ENCODE measurements around the gene MCTP1.

The MCTP1 gene

DNA sequence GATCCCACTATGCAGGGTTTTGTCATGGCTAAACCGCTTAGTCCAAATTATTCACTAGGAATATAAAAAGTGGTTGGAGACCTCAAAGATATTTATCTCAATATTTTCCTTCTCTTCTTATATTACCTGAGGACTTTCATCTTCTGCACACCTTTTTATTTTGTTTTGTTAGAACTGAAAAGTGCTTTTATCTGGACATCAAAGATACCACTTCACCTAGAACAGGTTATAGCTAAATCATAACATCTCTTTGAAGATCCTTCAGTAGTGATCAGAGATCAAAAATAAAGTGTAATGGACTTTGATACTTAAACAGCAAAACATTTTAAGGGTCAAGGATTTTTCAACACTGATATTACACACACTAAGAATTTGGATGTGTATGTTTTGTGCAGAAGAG lies 160.2 kb downstream of the MCTP1 start:
- TF ChIP-seq, protein P1, sequence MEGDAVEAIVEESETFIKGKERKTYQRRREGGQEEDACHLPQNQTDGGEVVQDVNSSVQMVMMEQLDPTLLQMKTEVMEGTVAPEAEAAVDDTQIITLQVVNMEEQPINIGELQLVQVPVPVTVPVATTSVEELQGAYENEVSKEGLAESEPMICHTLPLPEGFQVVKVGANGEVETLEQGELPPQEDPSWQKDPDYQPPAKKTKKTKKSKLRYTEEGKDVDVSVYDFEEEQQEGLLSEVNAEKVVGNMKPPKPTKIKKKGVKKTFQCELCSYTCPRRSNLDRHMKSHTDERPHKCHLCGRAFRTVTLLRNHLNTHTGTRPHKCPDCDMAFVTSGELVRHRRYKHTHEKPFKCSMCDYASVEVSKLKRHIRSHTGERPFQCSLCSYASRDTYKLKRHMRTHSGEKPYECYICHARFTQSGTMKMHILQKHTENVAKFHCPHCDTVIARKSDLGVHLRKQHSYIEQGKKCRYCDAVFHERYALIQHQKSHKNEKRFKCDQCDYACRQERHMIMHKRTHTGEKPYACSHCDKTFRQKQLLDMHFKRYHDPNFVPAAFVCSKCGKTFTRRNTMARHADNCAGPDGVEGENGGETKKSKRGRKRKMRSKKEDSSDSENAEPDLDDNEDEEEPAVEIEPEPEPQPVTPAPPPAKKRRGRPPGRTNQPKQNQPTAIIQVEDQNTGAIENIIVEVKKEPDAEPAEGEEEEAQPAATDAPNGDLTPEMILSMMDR (IDR thresholded peaks at IDR 0.05; ENCODE audit: extremely low read depth, insufficient read depth, missing control alignments) = no peak
- in situ Hi-C loops (cut with MboI; ENCODE audit: low pct_unique_long_range_greater_than_20kb, low sequenced_read_pairs, unreplicated experiment) = no loop called here
- DNase-seq (ENCODE audit: low spot score) = no peak

DNA sequence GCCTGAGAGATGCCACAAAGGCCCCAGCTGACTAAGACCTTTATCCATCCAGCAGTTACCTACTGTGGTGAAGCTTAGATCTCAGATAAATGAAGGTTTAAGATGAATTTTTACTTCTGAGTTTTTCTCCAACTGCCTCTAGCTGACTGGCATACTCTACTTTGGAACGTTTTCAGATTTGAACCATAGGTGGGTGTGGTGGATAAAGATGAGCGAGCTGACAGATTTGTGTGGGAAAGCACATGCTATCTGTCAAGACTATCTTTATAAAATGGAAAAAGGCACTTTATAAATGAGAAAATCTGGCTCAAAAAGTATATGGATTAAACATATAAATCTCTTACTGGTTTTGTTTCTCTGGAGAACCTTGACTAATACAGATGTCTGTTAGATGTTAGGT lies 160.8 kb downstream of the MCTP1 start:
- no peak for DNase-seq (ENCODE audit: low spot score)
- TF ChIP-seq, protein P1 (IDR thresholded peaks at IDR 0.05; ENCODE audit: extremely low read depth, insufficient read depth, missing control alignments) = no peak
- in situ Hi-C loops (cut with MboI; ENCODE audit: low pct_unique_long_range_greater_than_20kb, low sequenced_read_pairs, unreplicated experiment) = no loop called here

DNA sequence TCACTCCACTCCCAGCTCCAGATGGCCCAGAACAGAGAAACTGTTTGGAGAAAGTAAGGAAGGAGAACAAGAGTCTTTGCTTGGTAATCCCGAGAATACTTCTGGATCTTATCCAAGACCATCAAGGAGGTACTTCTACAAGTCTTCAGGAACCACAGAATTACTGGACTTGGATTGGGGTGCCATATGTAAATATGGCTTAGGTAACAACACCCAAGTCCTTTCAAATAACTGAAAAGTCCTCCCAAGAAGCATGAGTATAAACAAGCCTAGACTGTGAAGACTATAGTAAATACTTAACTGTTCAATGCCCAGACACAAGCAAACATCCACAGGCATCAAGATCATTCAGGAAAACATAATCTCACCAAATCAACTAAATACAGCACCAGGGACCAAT lies 170.0 kb downstream of the MCTP1 start:
- DNase-seq (ENCODE audit: low spot score) = no peak
- TF ChIP-seq, protein P1 (IDR thresholded peaks at IDR 0.05; ENCODE audit: extremely low read depth, insufficient read depth, missing control alignments) = no peak
- in situ Hi-C loops (cut with MboI; ENCODE audit: low pct_unique_long_range_greater_than_20kb, low sequenced_read_pairs, unreplicated experiment) = no loop called here

DNA sequence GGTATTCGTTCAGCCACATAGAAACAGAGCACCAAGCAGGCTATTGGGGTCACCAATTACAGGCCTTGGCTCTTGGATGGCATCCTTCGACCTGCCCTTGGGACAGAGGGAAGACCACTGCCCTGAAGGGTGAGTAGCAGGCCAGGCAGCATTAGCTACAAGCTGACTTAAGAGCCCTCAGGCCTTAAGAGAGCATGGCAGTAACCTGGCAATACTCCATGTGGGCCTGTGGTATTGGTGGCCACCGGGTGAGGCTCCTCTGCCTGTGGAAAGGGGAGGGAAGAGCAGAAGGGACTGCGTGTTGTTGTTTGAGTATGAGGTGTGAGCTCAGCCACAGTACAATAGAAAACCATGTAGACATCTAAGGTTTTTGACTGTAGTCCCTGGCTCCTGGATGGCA lies 170.6 kb downstream of the MCTP1 start:
- in situ Hi-C loops (cut with MboI; ENCODE audit: low pct_unique_long_range_greater_than_20kb, low sequenced_read_pairs, unreplicated experiment) = no loop called here
- DNase-seq (ENCODE audit: low spot score) = no peak
- TF ChIP-seq, protein P1 (IDR thresholded peaks at IDR 0.05; ENCODE audit: extremely low read depth, insufficient read depth, missing control alignments) = no peak

DNA sequence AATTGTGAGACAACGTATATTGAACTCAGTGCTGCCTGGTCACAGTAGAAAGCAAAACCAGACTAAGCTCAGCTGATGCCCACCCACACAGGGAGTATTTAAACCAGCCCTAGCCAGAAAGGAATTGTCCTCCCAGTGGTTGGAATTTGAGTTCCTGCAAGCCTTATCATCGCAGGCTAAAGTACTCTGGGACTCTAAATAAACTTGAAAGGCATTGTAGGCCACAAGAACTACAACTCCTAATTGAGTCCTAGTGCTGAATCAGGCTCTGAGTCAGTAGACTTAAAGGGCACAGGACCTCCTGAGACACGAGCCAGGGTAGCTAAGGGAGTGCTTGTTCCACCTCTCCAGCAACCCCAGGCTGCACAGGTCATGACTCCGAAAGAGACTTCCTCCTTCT lies 171.4 kb downstream of the MCTP1 start:
- in situ Hi-C loops (cut with MboI; ENCODE audit: low pct_unique_long_range_greater_than_20kb, low sequenced_read_pairs, unreplicated experiment) = no loop called here
- DNase-seq (ENCODE audit: low spot score) = no peak
- TF ChIP-seq, protein P1 (IDR thresholded peaks at IDR 0.05; ENCODE audit: extremely low read depth, insufficient read depth, missing control alignments) = no peak

DNA sequence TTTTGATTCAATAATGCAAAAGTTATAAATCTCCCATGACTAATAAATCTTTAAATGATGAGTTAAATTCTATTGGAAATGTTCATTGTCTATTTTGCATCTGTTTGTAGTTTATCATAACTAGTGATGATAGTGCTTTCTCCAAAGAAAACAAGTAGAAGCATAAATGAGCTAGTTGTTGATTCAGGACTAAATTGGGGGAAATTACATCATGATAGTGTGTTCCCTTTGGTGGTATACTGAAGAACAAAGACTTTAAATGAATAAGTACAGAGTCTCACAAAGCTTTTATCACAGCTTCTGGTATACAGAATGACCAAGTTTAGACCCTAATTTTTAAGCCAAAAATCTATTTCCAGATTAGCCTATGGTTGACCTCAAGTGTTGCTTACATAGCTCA lies 173.8 kb downstream of the MCTP1 start:
- TF ChIP-seq, protein P1 (IDR thresholded peaks at IDR 0.05; ENCODE audit: extremely low read depth, insufficient read depth, missing control alignments) = no peak
- in situ Hi-C loops (cut with MboI; ENCODE audit: low pct_unique_long_range_greater_than_20kb, low sequenced_read_pairs, unreplicated experiment) = no loop called here
- no peak for DNase-seq (ENCODE audit: low spot score)

DNA sequence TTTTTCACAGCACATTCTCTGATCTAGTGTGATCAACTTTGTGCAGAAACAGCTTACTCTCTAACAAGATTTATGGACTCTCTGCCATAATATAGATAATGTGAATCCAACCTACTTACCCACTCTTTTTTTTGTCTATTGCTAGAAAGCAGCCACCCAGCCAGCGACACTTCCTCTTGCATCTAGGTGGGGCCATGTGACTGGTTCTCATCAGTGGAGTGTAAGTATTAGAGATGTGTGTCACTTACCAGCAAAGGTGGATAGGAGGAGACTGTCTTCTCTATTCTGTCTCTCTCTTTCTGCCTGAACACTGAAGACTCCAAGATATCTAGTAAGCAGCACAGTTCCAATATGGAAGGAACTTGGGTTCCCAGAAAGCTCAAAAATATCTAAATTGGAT lies 174.8 kb downstream of the MCTP1 start:
- in situ Hi-C loops (cut with MboI; ENCODE audit: low pct_unique_long_range_greater_than_20kb, low sequenced_read_pairs, unreplicated experiment) = no loop called here
- DNase-seq (ENCODE audit: low spot score) = no peak

More for the DNA sequence above, 174.8 kb downstream of the MCTP1 start:
- TF ChIP-seq, protein P1 (IDR thresholded peaks at IDR 0.05; ENCODE audit: extremely low read depth, insufficient read depth, missing control alignments) = no peak
